ENCODE results near the gene RALGPS1.

The RALGPS1 gene

GRCh38 chr9:127097683-127098082 is 183.1 kb downstream of the RALGPS1 start:
- H3K4me1 ChIP-seq (ENCODE audit: control insufficient read depth, insufficient read depth, low read length): no peaks in the 10 kb centered on the region
- no peak overlapping the region for H3K4me3 ChIP-seq (ENCODE audit: low read depth, low read length)
- H3K9me3 ChIP-seq (ENCODE audit: control insufficient read depth, insufficient read depth, low read depth, low read length): no peaks in the 10 kb centered on the region
- ChIA-PET CTCF (interaction anchor here (0.7 kb wide), 1 partner anchor 134 kb away, joined by 3 read pairs; no protein-coding TSS in a partner anchor), POLR2A (no interaction called here)
- H3K27ac ChIP-seq (ENCODE audit: extremely low read depth, low read depth, low read length): no peak overlapping the region
- TF ChIP-seq ZSCAN16 (tag by site-specific recombination; IDR thresholded peaks at IDR 0.05) (no peak), ZNF302 (tag by site-specific recombination; IDR thresholded peaks at IDR 0.05; ENCODE audit: low read depth) (no peak), MYNN (tag by site-specific recombination; IDR thresholded peaks at IDR 0.05; ENCODE audit: borderline replicate concordance) (no peak), ZIC2 (tag by site-specific recombination; IDR thresholded peaks at IDR 0.05) (no peak), ZNF776 (tag by site-specific recombination; IDR thresholded peaks at IDR 0.05; ENCODE audit: borderline replicate concordance) (no peak), ZNF521 (tag by site-specific recombination; IDR thresholded peaks at IDR 0.05) (no peak), ZFP3 (tag by site-specific recombination; IDR thresholded peaks at IDR 0.05; ENCODE audit: low read depth) (no peak), OVOL3 (tag by site-specific recombination; IDR thresholded peaks at IDR 0.05) (no peak), ZFP41 (tag by site-specific recombination; IDR thresholded peaks at IDR 0.05; ENCODE audit: borderline replicate concordance) (no peak), ZNF423 (tag by site-specific recombination; IDR thresholded peaks at IDR 0.05) (no peak), ZNF211 (tag by site-specific recombination; IDR thresholded peaks at IDR 0.05; ENCODE audit: low read depth) (no peak), ZNF24 (tag by site-specific recombination; IDR thresholded peaks at IDR 0.05) (no peak), ZNF37A (tag by site-specific recombination; IDR thresholded peaks at IDR 0.05) (no peak), ZNF175 (tag by site-specific recombination; IDR thresholded peaks at IDR 0.05) (no peak), GLIS2 (tag by site-specific recombination; IDR thresholded peaks at IDR 0.05) (no peak)
- TF ChIP-seq, protein P1, sequence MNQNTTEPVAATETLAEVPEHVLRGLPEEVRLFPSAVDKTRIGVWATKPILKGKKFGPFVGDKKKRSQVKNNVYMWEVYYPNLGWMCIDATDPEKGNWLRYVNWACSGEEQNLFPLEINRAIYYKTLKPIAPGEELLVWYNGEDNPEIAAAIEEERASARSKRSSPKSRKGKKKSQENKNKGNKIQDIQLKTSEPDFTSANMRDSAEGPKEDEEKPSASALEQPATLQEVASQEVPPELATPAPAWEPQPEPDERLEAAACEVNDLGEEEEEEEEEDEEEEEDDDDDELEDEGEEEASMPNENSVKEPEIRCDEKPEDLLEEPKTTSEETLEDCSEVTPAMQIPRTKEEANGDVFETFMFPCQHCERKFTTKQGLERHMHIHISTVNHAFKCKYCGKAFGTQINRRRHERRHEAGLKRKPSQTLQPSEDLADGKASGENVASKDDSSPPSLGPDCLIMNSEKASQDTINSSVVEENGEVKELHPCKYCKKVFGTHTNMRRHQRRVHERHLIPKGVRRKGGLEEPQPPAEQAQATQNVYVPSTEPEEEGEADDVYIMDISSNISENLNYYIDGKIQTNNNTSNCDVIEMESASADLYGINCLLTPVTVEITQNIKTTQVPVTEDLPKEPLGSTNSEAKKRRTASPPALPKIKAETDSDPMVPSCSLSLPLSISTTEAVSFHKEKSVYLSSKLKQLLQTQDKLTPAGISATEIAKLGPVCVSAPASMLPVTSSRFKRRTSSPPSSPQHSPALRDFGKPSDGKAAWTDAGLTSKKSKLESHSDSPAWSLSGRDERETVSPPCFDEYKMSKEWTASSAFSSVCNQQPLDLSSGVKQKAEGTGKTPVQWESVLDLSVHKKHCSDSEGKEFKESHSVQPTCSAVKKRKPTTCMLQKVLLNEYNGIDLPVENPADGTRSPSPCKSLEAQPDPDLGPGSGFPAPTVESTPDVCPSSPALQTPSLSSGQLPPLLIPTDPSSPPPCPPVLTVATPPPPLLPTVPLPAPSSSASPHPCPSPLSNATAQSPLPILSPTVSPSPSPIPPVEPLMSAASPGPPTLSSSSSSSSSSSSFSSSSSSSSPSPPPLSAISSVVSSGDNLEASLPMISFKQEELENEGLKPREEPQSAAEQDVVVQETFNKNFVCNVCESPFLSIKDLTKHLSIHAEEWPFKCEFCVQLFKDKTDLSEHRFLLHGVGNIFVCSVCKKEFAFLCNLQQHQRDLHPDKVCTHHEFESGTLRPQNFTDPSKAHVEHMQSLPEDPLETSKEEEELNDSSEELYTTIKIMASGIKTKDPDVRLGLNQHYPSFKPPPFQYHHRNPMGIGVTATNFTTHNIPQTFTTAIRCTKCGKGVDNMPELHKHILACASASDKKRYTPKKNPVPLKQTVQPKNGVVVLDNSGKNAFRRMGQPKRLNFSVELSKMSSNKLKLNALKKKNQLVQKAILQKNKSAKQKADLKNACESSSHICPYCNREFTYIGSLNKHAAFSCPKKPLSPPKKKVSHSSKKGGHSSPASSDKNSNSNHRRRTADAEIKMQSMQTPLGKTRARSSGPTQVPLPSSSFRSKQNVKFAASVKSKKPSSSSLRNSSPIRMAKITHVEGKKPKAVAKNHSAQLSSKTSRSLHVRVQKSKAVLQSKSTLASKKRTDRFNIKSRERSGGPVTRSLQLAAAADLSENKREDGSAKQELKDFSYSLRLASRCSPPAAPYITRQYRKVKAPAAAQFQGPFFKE (tag by site-specific recombination; IDR thresholded peaks at IDR 0.05; ENCODE audit: borderline replicate concordance): no peak
- no peaks in the 10 kb centered on the region for H3K36me3 ChIP-seq (ENCODE audit: control insufficient read depth in 2 of 2, insufficient read depth in 1 of 2, low read length in 2 of 2)

GRCh38 chr9:127098916-127099553 is 184.5 kb downstream of the RALGPS1 start:
- ChIA-PET POLR2A (no interaction called here), CTCF (no interaction called here)
- no peaks in the 10 kb centered on the region for H3K4me1 ChIP-seq (ENCODE audit: control insufficient read depth, insufficient read depth, low read length)
- H3K27ac ChIP-seq (ENCODE audit: extremely low read depth, low read depth, low read length): no peak overlapping the region
- no peak overlapping the region for H3K4me3 ChIP-seq (ENCODE audit: low read depth, low read length)
- no peaks in the 10 kb centered on the region for H3K36me3 ChIP-seq (ENCODE audit: control insufficient read depth in 2 of 2, insufficient read depth in 1 of 2, low read length in 2 of 2)
- H3K9me3 ChIP-seq (ENCODE audit: control insufficient read depth, insufficient read depth, low read depth, low read length): no peaks in the 10 kb centered on the region
- no peak for TF ChIP-seq TCF7L2 (IDR thresholded peaks at IDR 0.05; ENCODE audit: borderline replicate concordance, low read depth, low read length)
- TF ChIP-seq FEZF1 (tag by site-specific recombination; IDR thresholded peaks at IDR 0.05): no peak
- TF ChIP-seq ZNF664 (tag by site-specific recombination; IDR thresholded peaks at IDR 0.05): no peak
- TF ChIP-seq ZNF560 (tag by site-specific recombination; IDR thresholded peaks at IDR 0.05; ENCODE audit: borderline replicate concordance): no peak
- no peak for TF ChIP-seq ZBTB20 (tag by site-specific recombination; IDR thresholded peaks at IDR 0.05)
- TF ChIP-seq ZBTB44 (tag by site-specific recombination; IDR thresholded peaks at IDR 0.05): no peak
- TF ChIP-seq, protein P2, sequence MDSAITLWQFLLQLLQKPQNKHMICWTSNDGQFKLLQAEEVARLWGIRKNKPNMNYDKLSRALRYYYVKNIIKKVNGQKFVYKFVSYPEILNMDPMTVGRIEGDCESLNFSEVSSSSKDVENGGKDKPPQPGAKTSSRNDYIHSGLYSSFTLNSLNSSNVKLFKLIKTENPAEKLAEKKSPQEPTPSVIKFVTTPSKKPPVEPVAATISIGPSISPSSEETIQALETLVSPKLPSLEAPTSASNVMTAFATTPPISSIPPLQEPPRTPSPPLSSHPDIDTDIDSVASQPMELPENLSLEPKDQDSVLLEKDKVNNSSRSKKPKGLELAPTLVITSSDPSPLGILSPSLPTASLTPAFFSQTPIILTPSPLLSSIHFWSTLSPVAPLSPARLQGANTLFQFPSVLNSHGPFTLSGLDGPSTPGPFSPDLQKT (IDR thresholded peaks at IDR 0.05; ENCODE audit: borderline replicate concordance, low read depth, low read length): no peak
- TF ChIP-seq, protein P3, sequence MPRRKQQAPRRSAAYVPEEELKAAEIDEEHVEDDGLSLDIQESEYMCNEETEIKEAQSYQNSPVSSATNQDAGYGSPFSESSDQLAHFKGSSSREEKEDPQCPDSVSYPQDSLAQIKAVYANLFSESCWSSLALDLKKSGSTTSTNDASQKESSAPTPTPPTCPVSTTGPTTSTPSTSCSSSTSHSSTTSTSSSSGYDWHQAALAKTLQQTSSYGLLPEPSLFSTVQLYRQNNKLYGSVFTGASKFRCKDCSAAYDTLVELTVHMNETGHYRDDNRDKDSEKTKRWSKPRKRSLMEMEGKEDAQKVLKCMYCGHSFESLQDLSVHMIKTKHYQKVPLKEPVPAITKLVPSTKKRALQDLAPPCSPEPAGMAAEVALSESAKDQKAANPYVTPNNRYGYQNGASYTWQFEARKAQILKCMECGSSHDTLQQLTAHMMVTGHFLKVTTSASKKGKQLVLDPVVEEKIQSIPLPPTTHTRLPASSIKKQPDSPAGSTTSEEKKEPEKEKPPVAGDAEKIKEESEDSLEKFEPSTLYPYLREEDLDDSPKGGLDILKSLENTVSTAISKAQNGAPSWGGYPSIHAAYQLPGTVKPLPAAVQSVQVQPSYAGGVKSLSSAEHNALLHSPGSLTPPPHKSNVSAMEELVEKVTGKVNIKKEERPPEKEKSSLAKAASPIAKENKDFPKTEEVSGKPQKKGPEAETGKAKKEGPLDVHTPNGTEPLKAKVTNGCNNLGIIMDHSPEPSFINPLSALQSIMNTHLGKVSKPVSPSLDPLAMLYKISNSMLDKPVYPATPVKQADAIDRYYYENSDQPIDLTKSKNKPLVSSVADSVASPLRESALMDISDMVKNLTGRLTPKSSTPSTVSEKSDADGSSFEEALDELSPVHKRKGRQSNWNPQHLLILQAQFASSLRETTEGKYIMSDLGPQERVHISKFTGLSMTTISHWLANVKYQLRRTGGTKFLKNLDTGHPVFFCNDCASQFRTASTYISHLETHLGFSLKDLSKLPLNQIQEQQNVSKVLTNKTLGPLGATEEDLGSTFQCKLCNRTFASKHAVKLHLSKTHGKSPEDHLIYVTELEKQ (tag by site-specific recombination; IDR thresholded peaks at IDR 0.05; ENCODE audit: borderline replicate concordance): no peak
